ENCODE data around the gene FTO.

Gene FTO

GRCh38 chr16:53848950-53849349 lies 145.0 kb downstream of the FTO start:
- no peak for DNase-seq (ENCODE audit: low read depth)
- no peak overlapping the region for H3K4me3 ChIP-seq (ENCODE audit: low read depth, low read length)
- TF ChIP-seq CTCF (conservative IDR thresholded peaks at IDR 0.05; ENCODE audit: low read depth, low read length): no peak

- DNase-seq (ENCODE audit: low read depth): no peak
- H3K4me3 ChIP-seq (ENCODE audit: low read depth, low read length): no peak overlapping the region
- TF ChIP-seq CTCF (conservative IDR thresholded peaks at IDR 0.05; ENCODE audit: low read depth, low read length): no peak
Measured at GRCh38 chr16:53849585-53849984, 145.6 kb downstream of the FTO start.

- no peak for DNase-seq (ENCODE audit: low read depth)
- no peak overlapping the region for H3K4me3 ChIP-seq (ENCODE audit: low read depth, low read length)
- TF ChIP-seq CTCF (conservative IDR thresholded peaks at IDR 0.05; ENCODE audit: low read depth, low read length): no peak
Measured at GRCh38 chr16:53849994-53850393, 146.0 kb downstream of the FTO start.

- peak; percentile 29 for DNase-seq (ENCODE audit: low read depth)
- H3K4me3 ChIP-seq (ENCODE audit: low read depth, low read length): no peak overlapping the region
- no peak for TF ChIP-seq CTCF (conservative IDR thresholded peaks at IDR 0.05; ENCODE audit: low read depth, low read length)
Measured at GRCh38 chr16:53852678-53853077, 148.7 kb downstream of the FTO start.

- no peak overlapping the region for H3K4me3 ChIP-seq (ENCODE audit: low read depth, low read length)
- no peak for TF ChIP-seq CTCF (conservative IDR thresholded peaks at IDR 0.05; ENCODE audit: low read depth, low read length)
- DNase-seq (ENCODE audit: low read depth): no peak
Measured at GRCh38 chr16:53855056-53855455, 151.1 kb downstream of the FTO start.

GRCh38 chr16:53855511-53855910 lies 151.6 kb downstream of the FTO start:
- DNase-seq (ENCODE audit: low read depth): no peak
- no peak for TF ChIP-seq CTCF (conservative IDR thresholded peaks at IDR 0.05; ENCODE audit: low read depth, low read length)

GRCh38 chr16:53859995-53860540 lies 156.1 kb downstream of the FTO start:
- TF ChIP-seq CTCF (conservative IDR thresholded peaks at IDR 0.05; ENCODE audit: low read depth, low read length): no peak
- H3K4me3 ChIP-seq (ENCODE audit: low read depth, low read length): no peak overlapping the region
- DNase-seq (ENCODE audit: low read depth): no peak

More at GRCh38 chr16:53855511-53855910, 151.6 kb downstream of the FTO start:
- no peak overlapping the region for H3K4me3 ChIP-seq (ENCODE audit: low read depth, low read length)
